ENCODE results near the gene ZNF428. TPM values are rescaled to one million over a fixed set of nuclear protein-coding genes. Genes with fewer than 3 reads are reported as not detected.

The ZNF428 gene
- total RNA-seq, 1 experiment from 2014 or later: 46.8 TPM

- intact Hi-C loops (cut with micrococcal nuclease): loop anchor here (1.0 kb wide), 1 partner anchor 21 kb away; the partner anchor contains the start of genes IRGQ and ZNF576
- Histone ChIP-seq H3K36me3 (ENCODE audit: low read depth, low read length) (no peaks in the 10 kb centered on the region), H3K27me3 (ENCODE audit: low read length) (no peaks in the 10 kb centered on the region), H3K4me1 (ENCODE audit: insufficient read depth, low read length) (peaks cover 9% of the 10 kb centered on the region), H3K4me3 (ENCODE audit: low read length) (peak within 1 kb of the TSS; percentile 100), H3K9me2 (replicated peaks; ENCODE audit: low read length) (no peaks in the 10 kb centered on the region), H3K4me2 (ENCODE audit: low read length) (peak within 1 kb of the TSS; percentile 100), H3K9ac (ENCODE audit: low read length) (peak within 1 kb of the TSS; percentile 99), H2AFZ (ENCODE audit: low read length) (peak within 1 kb of the TSS; percentile 100), H3K27ac (ENCODE audit: low read length) (peak within 1 kb of the TSS; percentile 57), H3F3A (ENCODE audit: low read length, unreplicated experiment) (no peaks in the 10 kb centered on the region), H3K79me2 (ENCODE audit: low read length) (peaks cover 15% of the 10 kb centered on the region), H4K20me1 (ENCODE audit: low read length) (no peaks in the 10 kb centered on the region), H3K9me3 (ENCODE audit: low read length) (no peaks in the 10 kb centered on the region)
- DNase-seq (peak; percentile 97), ATAC-seq (peak; percentile 99)
- ChIA-PET POLR2A (ENCODE audit: unreplicated experiment) (interaction anchor here (0.6 kb wide), 1 partner anchor 84 kb away, joined by 4 read pairs; no protein-coding TSS in a partner anchor), CTCF (interaction anchor here (0.6 kb wide), 1 partner anchor 182 kb away, joined by 10 read pairs; no protein-coding TSS in a partner anchor)
- TF ChIP-seq EZH2phosphoT487 (IDR thresholded peaks at IDR 0.05; ENCODE audit: borderline replicate concordance, low read length) (no peak), CTCF (conservative IDR thresholded peaks at IDR 0.05; ENCODE audit: low read depth, low read length) (no peak), EZH2 (IDR thresholded peaks at IDR 0.05; ENCODE audit: low read length, unreplicated experiment) (no peak)
- TSS peak; percentile 67 for BruUV-seq (replicated peaks)
Observed at GRCh38 chr19:43575156-43575950, 44.1 kb downstream of the ZNF428 start, which contains the start of the genes PINLYP and XRCC1. Gene PINLYP, plus strand, starts transcription at chr19:43575801. Its CDS starts 1,391 bp downstream, at chr19:43577192. Gene XRCC1, minus strand, starts transcription at chr19:43575527. Its CDS starts 69 bp downstream, at chr19:43575458.

GRCh38 chr19:43574424-43575155 is 44.8 kb downstream of the ZNF428 start:
- no peaks in the 10 kb centered on the region for H3K27me3 ChIP-seq (ENCODE audit: low read length)
- no peaks in the 10 kb centered on the region for H3K36me3 ChIP-seq (ENCODE audit: low read depth, low read length)
- peak overlapping the region; percentile 57; the same call in 1 of the 2 replicates for H3K27ac ChIP-seq (ENCODE audit: low read length)
- peak overlapping the region; percentile 100 for H3K4me2 ChIP-seq (ENCODE audit: low read length)
- H3K9me3 ChIP-seq (ENCODE audit: low read length): no peaks in the 10 kb centered on the region
- no peak for TF ChIP-seq EZH2 (IDR thresholded peaks at IDR 0.05; ENCODE audit: low read length, unreplicated experiment)
- no peak for TF ChIP-seq CTCF (conservative IDR thresholded peaks at IDR 0.05; ENCODE audit: low read depth, low read length)
- no peak for TF ChIP-seq EZH2phosphoT487 (IDR thresholded peaks at IDR 0.05; ENCODE audit: borderline replicate concordance, low read length)
- ATAC-seq (no peak), DNase-seq (no peak)
- H3F3A ChIP-seq (ENCODE audit: low read length, unreplicated experiment): no peaks in the 10 kb centered on the region
- H2AFZ ChIP-seq (ENCODE audit: low read length): peak overlapping the region; percentile 100
- intact Hi-C loops (cut with micrococcal nuclease): loop anchor here (1.0 kb wide), 1 partner anchor 22 kb away; the partner anchor contains the start of genes IRGQ and ZNF576
- no TSS peak for BruUV-seq (replicated peaks)
- peaks cover 19% of the 10 kb centered on the region for H3K79me2 ChIP-seq (ENCODE audit: low read length)
- peak overlapping the region; percentile 100 for H3K4me3 ChIP-seq (ENCODE audit: low read length)
- H4K20me1 ChIP-seq (ENCODE audit: low read length): no peaks in the 10 kb centered on the region
- ChIA-PET POLR2A (ENCODE audit: unreplicated experiment) (interaction anchor here (0.6 kb wide), 1 partner anchor 84 kb away, joined by 4 read pairs; no protein-coding TSS in a partner anchor), CTCF (interaction anchor here (0.6 kb wide), 1 partner anchor 183 kb away, joined by 10 read pairs; no protein-coding TSS in a partner anchor)
- H3K9me2 ChIP-seq (replicated peaks; ENCODE audit: low read length): no peaks in the 10 kb centered on the region
- peak overlapping the region; percentile 99 for H3K9ac ChIP-seq (ENCODE audit: low read length)
- H3K4me1 ChIP-seq (ENCODE audit: insufficient read depth, low read length): peaks cover 9% of the 10 kb centered on the region
